Activated CD4-positive, alpha-beta T cell treated with anti-CD3 and anti-CD28 coated beads, Interleukin-2, amount 50 U/mL, for 48 hours (primary cell): Measurements from ENCODE around the gene MMP23B.
A peak's percentile ranks its signal among the peaks of the same experiment; 100 is the strongest.
"Not testable (repeated sequence)": the region's sequence is repeated elsewhere in the genome, so short reads cannot be mapped to it uniquely, and the experiment has no call there.

Experiments
- DNase-seq, 2 experiments: peaks; one replicate each; pipeline ENCODE4 v3.0.0-alpha.2; 2020

Gene MMP23B

GRCh38 chr1:1671365-1672119 is 39.6 kb downstream of the MMP23B start:
- no peak for DNase-seq

- DNase-seq, result no peak
These were observed 40.4 kb downstream of the MMP23B start for GRCh38 chr1:1672181-1672965.

GRCh38 chr1:1674806-1675205 is 42.8 kb downstream of the MMP23B start:
- DNase-seq, result not testable (repeated sequence)

- not testable (repeated sequence) for DNase-seq
These were observed 43.2 kb downstream of the MMP23B start for GRCh38 chr1:1675218-1675617.

- DNase-seq, result not testable (repeated sequence)
These were observed 44.1 kb downstream of the MMP23B start for GRCh38 chr1:1676087-1676486.

- DNase-seq, result peak; percentile 62 to 65
These were observed 46.0 kb downstream of the MMP23B start for GRCh38 chr1:1677718-1678580.

GRCh38 chr1:1678581-1679380 is 46.8 kb downstream of the MMP23B start:
- peak in 1 of 2 experiments; percentile 20 for DNase-seq

GRCh38 chr1:1680031-1680911 is 48.3 kb downstream of the MMP23B start:
- no peak for DNase-seq

GRCh38 chr1:1680912-1681273 is 48.9 kb downstream of the MMP23B start:
- no peak for DNase-seq

- no peak for DNase-seq
These were observed 51.3 kb downstream of the MMP23B start for GRCh38 chr1:1683104-1683905.
